Astrocyte (in vitro differentiated cells and primary cell): ENCODE data around the gene TMEM225B. TPM values are rescaled to one million over a fixed set of nuclear protein-coding genes. Genes with fewer than 3 reads are reported as not detected.
A peak's percentile ranks its signal among the peaks of the same experiment; 100 is the strongest.

Source experiments
- DNase-seq: peaks from one replicate; pipeline ENCODE4 v3.0.0-alpha.2; 2010; ENCODE audit warnings: low read depth
- FAIRE-seq: peaks from 2 replicates; lab custom pipeline; 2011; peaks lifted over from hg19 to GRCh38; lab: Jason Lieb, UNC
- H2AFZ ChIP-seq: 2 replicates; pipeline ENCODE4 v1.6.0; 2012; ENCODE audit warnings: low read depth, low read length, inconsistent platforms
- H3K27ac ChIP-seq: 2 replicates; pipeline ENCODE4 v1.5.1; 2011; ENCODE audit warnings: low read depth, low read length, inconsistent platforms
- H3K27me3 ChIP-seq: 2 replicates; pipeline ENCODE4 v1.6.0; 2011; ENCODE audit warnings: low read length, inconsistent platforms; ENCODE audit not compliant: insufficient read depth
- H3K36me3 ChIP-seq: 2 replicates; pipeline ENCODE4 v1.5.1; 2011; ENCODE audit warnings: low read length, inconsistent platforms; ENCODE audit not compliant: insufficient read depth
- H3K4me1 ChIP-seq: 2 replicates; pipeline ENCODE4 v1.5.1; 2011; ENCODE audit warnings: low read length, inconsistent platforms; ENCODE audit not compliant: insufficient read depth
- H3K4me2 ChIP-seq: 2 replicates; pipeline ENCODE4 v1.6.0; 2012; ENCODE audit warnings: low read length, inconsistent platforms
- H3K4me3 ChIP-seq: 2 replicates; pipeline ENCODE4 v1.5.1; 2011; ENCODE audit warnings: low read depth, mild to moderate bottlenecking, low read length, inconsistent platforms; ENCODE audit not compliant: insufficient read depth
- H3K79me2 ChIP-seq: 2 replicates; pipeline ENCODE4 v1.6.0; 2012; ENCODE audit warnings: mild to moderate bottlenecking, low read length, inconsistent platforms; ENCODE audit not compliant: insufficient read depth
- H3K9ac ChIP-seq: 2 replicates; pipeline ENCODE4 v1.6.0; 2012; ENCODE audit warnings: mild to moderate bottlenecking, low read length, inconsistent platforms
- H3K9me3 ChIP-seq: 2 replicates; pipeline ENCODE4 v1.5.1; 2012; ENCODE audit warnings: low read depth, mild to moderate bottlenecking, low read length, inconsistent platforms; ENCODE audit not compliant: insufficient read depth
- H4K20me1 ChIP-seq: 2 replicates; pipeline ENCODE4 v1.6.0; 2012; ENCODE audit warnings: low read length, inconsistent platforms; ENCODE audit not compliant: insufficient read depth
- H3K27ac Mint-ChIP-seq: one replicate; pipeline ENCODE4 v1.8.0; 2021; ENCODE audit warnings: mild to moderate bottlenecking, mixed read lengths; ENCODE audit not compliant: unreplicated experiment
- H3K27me3 Mint-ChIP-seq: one replicate; pipeline ENCODE4 v1.8.0; 2021; ENCODE audit warnings: low read depth, mixed read lengths; ENCODE audit not compliant: unreplicated experiment
- H3K36me3 Mint-ChIP-seq: one replicate; pipeline ENCODE4 v1.8.0; 2021; ENCODE audit warnings: low read depth, mixed read lengths; ENCODE audit not compliant: unreplicated experiment
- H3K4me1 Mint-ChIP-seq: one replicate; pipeline ENCODE4 v1.8.0; 2021; ENCODE audit warnings: low read depth, mixed read lengths; ENCODE audit not compliant: unreplicated experiment
- H3K4me3 Mint-ChIP-seq: one replicate; pipeline ENCODE4 v1.8.0; 2021; ENCODE audit warnings: mild to moderate bottlenecking, moderate library complexity, mixed read lengths; ENCODE audit not compliant: unreplicated experiment
- H3K9me3 Mint-ChIP-seq: one replicate; pipeline ENCODE4 v1.8.0; 2021; ENCODE audit warnings: mild to moderate bottlenecking, mixed read lengths; ENCODE audit not compliant: unreplicated experiment
- CTCF ChIP-seq: IDR thresholded peaks from 2 replicates; pipeline ENCODE4 v1.5.1; 2011; ENCODE audit warnings: low read depth, mild to moderate bottlenecking, inconsistent platforms, low read length, moderate library complexity; ENCODE audit not compliant: insufficient read depth
- EZH2 ChIP-seq: IDR thresholded peaks from 2 replicates; pipeline ENCODE4 v1.6.1; 2012; ENCODE audit warnings: mild to moderate bottlenecking, low read length, inconsistent platforms; ENCODE audit not compliant: insufficient read depth
- total RNA-seq: library from RNA; stranded (reverse); gene quantifications from 2 replicates; pipeline ENCODE4 v1.2.1, GENCODE V29; 2021

Gene TMEM225B
- total RNA-seq, 1 donor from 2014 or later: 0.23 TPM

- peak within 1 kb of the TSS; percentile 87 for H3K27ac Mint-ChIP-seq
- peak within 1 kb of the TSS; percentile 90 for H3K4me3 Mint-ChIP-seq
- FAIRE-seq: peak; percentile 20
- no peaks in the 10 kb centered on the region for H3K27me3 ChIP-seq
- peaks cover under 1% of the 10 kb centered on the region for H4K20me1 ChIP-seq
- H3K36me3 Mint-ChIP-seq: peaks cover 18% of the 10 kb centered on the region
- peak within 1 kb of the TSS; percentile 93 for H3K9ac ChIP-seq
- peak within 1 kb of the TSS; percentile 90 for H3K4me2 ChIP-seq
- peaks cover 12% of the 10 kb centered on the region for H3K36me3 ChIP-seq
- peaks cover 5% of the 10 kb centered on the region for H3K4me1 Mint-ChIP-seq
- no peaks in the 10 kb centered on the region for H3K9me3 ChIP-seq
- no peaks in the 10 kb centered on the region for H3K27me3 Mint-ChIP-seq
- TF ChIP-seq CTCF (no peak), EZH2 (no peak)
- peak within 1 kb of the TSS; percentile 86 for H2AFZ ChIP-seq
- peak within 1 kb of the TSS; percentile 79 for H3K4me3 ChIP-seq
- peaks cover 11% of the 10 kb centered on the region for H3K4me1 ChIP-seq
- peak; percentile 95 for DNase-seq
- peak within 1 kb of the TSS; percentile 82 for H3K27ac ChIP-seq
- peaks cover 4% of the 10 kb centered on the region for H3K9me3 Mint-ChIP-seq
- peaks cover 26% of the 10 kb centered on the region for H3K79me2 ChIP-seq
Measured at GRCh38 chr7:99551767-99552463, 46.2 kb upstream of the TMEM225B start, which contains the start of gene FAM200A. FAM200A (minus strand) TSS chr7:99552114; CDS start chr7:99548407, 3,707 bp downstream.

GRCh38 chr7:99553039-99553438 lies 45.0 kb upstream of the TMEM225B start:
- no peak for TF ChIP-seq CTCF
- no peak for TF ChIP-seq EZH2
- peaks cover 37% of the 10 kb centered on the region for H3K79me2 ChIP-seq
- H3K9me3 Mint-ChIP-seq: peaks cover 3% of the 10 kb centered on the region
- H3K36me3 Mint-ChIP-seq: peaks cover 12% of the 10 kb centered on the region
- H3K4me3 ChIP-seq: no peak overlapping the region
- no peak overlapping the region for H3K27ac ChIP-seq
- FAIRE-seq (no peak), DNase-seq (no peak)
- H3K27ac Mint-ChIP-seq: no peak overlapping the region
- H3K4me1 ChIP-seq: peaks cover 17% of the 10 kb centered on the region
- H3K36me3 ChIP-seq: peaks cover 1% of the 10 kb centered on the region
- H3K9ac ChIP-seq: no peak overlapping the region
- H4K20me1 ChIP-seq: peaks cover 5% of the 10 kb centered on the region
- H3K27me3 Mint-ChIP-seq: no peaks in the 10 kb centered on the region
- H3K4me3 Mint-ChIP-seq: no peak overlapping the region
- H2AFZ ChIP-seq: no peak overlapping the region
- no peaks in the 10 kb centered on the region for H3K27me3 ChIP-seq
- H3K4me2 ChIP-seq: no peak overlapping the region
- H3K4me1 Mint-ChIP-seq: peaks cover 5% of the 10 kb centered on the region
- no peaks in the 10 kb centered on the region for H3K9me3 ChIP-seq

GRCh38 chr7:99554939-99555338 lies 43.1 kb upstream of the TMEM225B start:
- H3K27ac Mint-ChIP-seq: peak overlapping the region; percentile 2
- no peak overlapping the region for H3K4me3 Mint-ChIP-seq
- Histone ChIP-seq H4K20me1 (peaks cover 5% of the 10 kb centered on the region), H3K36me3 (no peaks in the 10 kb centered on the region), H3K9me3 (no peaks in the 10 kb centered on the region), H3K79me2 (peaks cover 55% of the 10 kb centered on the region), H3K4me1 (peaks cover 17% of the 10 kb centered on the region), H3K27me3 (no peaks in the 10 kb centered on the region), H2AFZ (no peak overlapping the region), H3K27ac (no peak overlapping the region), H3K9ac (no peak overlapping the region), H3K4me2 (no peak overlapping the region), H3K4me3 (no peak overlapping the region)
- TF ChIP-seq EZH2 (no peak), CTCF (no peak)
- H3K9me3 Mint-ChIP-seq: peaks cover 1% of the 10 kb centered on the region
- FAIRE-seq (no peak), DNase-seq (no peak)
- peaks cover 5% of the 10 kb centered on the region for H3K4me1 Mint-ChIP-seq
- H3K27me3 Mint-ChIP-seq: no peaks in the 10 kb centered on the region
- H3K36me3 Mint-ChIP-seq: peaks cover 7% of the 10 kb centered on the region
